Activated CD8-positive, alpha-beta memory T cell treated with anti-CD3 and anti-CD28 coated beads, Interleukin-2, amount 50 U/mL, for 1 hour (primary cell): ENCODE measurements around the gene MDN1.
"Not testable (repeated sequence)": the region's sequence is repeated elsewhere in the genome, so short reads cannot be mapped to it uniquely, and the experiment has no call there.

Experiments used
- DNase-seq: peaks from one replicate; pipeline ENCODE4 v3.0.0-alpha.2; 2020; ENCODE audit errors: extremely low read depth

The MDN1 gene

DNA sequence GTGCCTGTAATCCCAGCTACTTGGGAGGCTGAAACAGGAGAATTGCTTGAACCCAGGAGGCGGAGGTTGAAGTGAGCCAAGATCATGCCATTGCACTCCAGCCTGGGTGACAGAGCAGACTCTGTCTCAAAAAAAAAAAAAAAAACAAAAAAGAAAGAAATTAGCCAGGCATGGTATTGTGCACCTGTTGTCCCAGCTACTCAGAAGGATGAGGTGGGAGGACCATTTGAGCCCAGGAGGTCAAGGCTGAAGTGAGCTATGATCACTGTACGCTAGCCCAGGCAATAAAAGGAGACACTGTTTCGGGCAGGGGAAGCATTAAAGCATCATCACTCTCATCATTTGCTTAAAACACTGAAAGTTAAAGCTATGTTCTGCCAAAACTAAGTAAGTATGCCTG lies 6.2 kb downstream of the MDN1 start:
- DNase-seq, result not testable (repeated sequence)

DNA sequence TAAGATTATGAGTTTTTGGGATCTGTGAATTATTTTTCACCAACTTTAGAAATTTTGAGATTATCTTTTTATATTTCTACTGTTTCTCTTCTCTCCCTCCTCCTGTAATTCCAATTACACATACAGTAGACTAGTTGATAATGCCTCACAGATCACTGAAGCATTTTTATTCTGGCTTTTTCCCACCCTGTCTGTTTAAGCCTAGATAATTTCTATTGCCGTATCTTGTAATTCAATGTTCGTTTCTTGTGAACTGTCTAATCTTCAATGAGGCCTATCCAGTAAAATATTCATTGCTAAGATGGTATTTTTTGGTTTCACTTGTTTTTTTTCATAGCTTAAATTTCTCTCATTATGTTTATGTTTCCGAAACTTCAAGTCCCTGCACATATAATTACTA lies 12.0 kb downstream of the MDN1 start:
- no peak for DNase-seq

DNA sequence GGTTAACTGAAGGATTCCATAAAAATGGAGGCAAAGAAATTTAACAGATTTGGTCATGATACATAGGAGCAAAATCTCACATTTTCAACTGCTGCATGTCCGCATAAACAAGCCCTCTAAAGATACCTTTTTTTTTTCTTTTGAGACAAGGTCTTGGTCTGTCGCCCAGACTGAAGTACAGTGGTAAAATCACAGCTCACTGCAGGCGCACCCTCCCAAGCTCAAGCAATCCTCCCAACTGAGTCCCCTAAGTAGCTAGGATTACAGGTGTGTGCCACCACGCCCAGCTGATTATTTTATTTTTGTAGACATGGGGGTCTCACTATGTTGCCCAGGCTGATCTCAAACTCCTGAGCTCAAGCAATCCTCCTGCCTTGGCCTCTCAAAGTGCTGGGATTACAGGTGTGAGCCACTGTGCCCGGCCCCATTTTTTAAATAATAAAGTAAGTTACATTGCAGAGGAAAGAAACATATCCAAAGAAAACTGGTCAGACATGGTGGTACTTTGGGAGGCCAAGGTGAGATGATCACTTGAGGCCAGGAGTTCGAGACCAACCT lies 13.7 kb downstream of the MDN1 start:
- no peak for DNase-seq

DNA sequence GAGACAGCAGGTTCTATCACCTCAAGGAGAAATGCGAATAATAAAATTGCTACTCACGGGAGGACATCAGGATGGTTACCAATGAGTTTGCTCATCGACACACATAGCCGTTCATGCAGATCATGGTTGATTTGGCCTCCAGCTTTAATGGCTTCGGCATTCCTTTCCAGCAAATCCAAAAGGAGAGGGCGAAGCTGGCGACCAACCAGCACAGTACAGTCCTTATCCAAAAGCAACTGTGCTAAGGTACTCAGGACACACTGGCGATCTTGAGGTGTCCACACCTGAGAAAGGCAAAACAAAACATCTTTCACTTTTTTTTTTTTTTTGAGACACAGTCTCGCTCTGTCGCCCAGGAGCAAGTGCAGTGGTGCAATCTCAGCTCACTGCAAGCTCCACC lies 16.3 kb downstream of the MDN1 start:
- DNase-seq, result no peak

DNA sequence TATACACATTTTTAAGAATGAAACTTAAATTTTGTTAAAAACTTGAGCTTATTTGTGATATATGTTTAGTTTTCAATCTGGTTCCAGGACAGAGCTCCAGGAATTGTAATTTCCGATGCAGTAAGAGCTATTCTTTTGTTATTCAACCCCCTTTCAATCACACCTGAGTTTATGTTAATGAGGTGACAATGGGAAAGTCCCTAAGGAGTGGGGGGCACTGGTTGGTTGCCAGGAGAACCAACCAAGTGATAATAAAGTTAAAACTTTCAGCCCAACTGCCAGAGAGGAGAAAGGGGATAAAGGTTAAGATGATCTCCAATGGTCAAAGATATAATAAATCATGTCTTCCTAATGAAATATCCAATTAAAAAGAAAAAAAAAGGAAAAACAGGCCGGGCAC lies 19.8 kb downstream of the MDN1 start:
- DNase-seq, result no peak

DNA sequence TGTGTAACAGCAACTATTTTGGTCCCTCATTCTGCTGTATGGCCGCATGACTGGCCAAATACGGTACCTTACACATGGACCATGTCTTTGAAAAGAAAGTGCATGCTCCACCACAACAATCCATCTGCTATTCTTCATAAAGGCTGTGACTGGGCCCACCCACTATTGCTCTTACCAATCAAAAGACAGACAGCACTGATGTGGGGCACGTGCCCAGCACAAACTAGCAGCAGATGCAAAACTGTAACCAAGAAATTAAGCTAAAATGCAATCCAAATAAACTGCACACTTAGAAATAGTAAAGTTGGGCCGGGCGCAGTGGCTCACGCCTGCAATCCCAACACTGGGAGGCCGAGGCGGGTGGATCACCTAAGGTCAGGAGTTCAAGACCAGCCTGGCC lies 20.5 kb downstream of the MDN1 start:
- no peak for DNase-seq

DNA sequence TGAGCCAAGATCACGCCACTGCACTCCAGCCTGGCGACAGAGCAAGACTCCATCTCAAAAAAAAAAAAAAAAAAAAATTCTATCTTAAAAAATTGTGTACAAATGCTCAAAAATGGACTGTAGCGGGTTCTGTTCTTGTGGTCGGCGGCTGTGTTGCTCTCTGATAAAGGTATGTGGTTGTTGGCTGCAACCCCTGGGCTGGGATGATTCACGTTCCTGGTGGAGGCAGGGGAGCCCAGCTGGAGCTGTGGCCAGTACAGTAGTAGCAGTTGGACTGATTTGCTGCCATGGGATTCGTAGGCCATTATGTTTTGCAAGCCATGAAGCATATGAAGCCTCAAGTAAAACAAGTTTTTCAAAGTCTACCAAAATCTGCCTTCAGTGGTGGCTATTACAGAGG lies 22.3 kb downstream of the MDN1 start:
- no peak for DNase-seq

DNA sequence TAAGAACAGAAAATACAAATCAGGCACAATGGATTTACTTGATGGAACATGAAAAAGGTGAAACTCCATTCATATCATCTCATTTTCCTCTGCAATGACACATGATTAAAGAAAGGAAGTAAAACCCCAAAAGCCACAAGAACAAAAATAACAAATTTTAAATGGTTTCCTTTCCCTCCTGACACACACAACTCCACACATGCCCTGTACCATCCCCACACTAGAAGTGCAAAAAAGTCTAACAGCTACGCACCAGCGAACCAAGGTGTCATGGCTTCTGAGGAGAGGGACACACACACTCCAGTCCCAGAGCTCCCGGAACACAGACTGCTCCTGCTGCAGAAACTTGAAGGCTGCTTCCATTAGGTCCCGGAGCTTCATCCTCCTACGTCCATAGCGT lies 25.3 kb downstream of the MDN1 start:
- no peak for DNase-seq

DNA sequence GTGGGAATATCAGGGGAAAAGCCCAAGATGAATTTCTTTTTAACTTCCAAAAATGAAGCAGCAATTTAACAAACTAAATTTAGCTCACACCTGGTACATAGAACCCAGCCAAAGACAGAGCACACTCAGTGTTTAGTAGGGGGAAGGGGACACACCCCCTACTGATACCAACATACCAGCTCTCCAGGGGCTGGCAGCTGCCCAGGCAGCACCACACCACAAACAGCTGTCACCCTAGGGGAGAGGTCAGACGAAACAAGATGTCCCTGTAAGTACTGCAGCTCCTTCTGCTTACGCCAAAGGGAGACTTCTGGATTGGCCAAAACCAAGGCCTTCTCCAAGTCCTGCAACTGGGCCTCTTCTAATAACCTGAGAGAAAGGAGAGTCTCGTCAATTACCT lies 26.0 kb downstream of the MDN1 start:
- DNase-seq, result no peak

DNA sequence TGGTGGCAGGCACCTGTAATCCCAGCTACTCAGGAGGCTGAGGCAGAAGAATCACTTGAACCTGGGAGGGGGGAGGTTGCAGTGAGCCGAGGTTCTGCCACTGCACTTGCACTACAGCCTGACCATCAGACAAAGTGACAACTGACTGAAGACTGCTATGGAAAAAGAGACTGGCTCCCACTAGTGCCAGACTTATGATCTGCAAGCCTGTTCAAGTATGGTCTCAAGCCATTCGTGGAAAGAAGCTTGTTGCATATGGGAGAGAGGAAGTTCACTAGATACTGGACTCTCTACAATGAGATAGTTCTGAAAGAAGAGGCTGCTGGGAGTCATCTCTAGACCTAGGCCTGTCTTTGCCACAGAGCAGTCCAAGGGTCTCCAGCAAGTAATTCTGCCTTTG lies 26.7 kb downstream of the MDN1 start:
- no peak for DNase-seq

DNA sequence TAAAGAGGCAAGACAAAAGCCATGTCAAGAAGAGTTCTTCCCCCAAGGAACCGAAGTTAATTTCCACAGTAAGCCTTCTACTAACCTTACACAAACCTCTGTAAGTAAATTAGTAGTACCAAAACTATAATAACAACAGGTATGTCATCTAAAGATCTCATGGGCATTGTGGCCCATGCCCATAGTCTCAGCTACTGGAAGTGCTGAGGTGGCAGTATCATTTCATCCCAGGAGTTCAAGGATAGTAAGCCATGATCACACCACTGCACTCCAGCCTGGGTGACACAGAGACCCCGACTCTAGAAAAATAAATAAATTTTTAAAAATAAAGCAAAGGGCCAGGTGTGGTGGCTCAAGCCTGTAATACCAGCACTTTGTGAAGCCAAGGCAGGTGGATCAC lies 29.2 kb downstream of the MDN1 start:
- no peak for DNase-seq

DNA sequence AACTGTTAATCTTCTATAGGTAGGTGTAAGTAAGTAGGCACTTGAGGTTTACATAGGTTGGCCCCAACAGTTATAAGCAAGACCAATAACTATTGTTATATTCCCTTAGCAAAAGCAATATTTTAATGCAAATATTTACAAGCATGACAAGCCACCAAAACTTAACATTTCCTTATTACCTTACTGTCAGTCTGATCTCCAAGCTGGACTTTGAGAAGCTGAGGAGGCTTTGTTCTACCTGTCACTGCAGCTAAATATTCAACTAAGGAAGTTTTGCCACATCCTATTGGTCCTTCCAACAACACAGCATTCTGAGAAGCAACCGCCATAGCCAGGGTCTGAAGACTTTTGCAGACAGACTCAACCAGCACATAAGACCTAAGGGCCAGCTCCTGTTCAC lies 29.6 kb downstream of the MDN1 start:
- DNase-seq, result no peak

DNA sequence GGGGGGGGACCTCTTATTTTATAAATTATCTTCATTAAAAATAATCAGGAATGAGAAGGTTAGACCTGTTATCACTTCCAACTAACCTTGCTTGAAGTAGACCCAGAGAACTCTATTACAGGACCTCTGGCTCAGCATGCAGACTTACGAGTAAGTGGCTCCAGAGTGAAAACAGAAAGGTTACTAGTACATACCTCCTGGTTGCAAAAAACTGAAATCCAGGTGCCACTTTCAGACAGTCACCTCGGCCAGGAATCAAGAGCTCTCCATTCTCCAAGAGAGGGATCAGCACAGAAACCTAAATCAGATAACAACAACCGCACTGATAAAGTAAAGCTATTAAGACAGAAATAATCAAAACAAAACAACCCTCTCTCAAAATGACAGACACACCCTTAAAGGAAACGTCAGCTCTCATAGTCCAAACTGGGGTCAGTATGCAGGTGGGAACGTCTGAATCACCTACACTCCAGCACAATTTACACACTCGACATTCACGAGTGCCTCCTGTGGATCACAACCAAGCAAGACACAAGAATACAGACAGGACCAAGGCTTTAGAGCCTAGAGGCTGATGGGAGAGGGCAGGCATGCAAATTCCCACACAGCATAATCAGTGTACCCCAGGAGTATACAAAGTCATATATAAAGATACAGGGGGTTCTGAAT lies 31.8 kb downstream of the MDN1 start:
- no peak for DNase-seq

DNA sequence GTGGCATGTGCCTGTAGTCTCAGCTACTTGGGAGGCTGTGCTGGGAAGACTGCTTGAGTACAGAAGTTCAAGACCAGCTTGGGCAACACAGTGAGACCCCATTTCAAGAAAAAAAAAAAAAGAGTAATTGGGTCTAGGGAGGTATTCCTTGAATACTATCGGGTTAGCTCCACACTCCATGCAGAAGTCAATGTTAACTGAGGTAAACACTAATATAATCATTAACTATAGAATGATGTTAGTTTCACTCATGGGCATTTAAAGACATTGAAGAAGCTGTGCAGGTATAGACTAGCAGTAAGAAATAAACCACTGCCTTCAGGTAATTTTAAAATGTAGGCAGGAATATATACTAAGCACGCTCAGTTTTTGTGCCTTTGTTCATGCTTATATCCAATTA lies 32.6 kb downstream of the MDN1 start:
- DNase-seq, result no peak

DNA sequence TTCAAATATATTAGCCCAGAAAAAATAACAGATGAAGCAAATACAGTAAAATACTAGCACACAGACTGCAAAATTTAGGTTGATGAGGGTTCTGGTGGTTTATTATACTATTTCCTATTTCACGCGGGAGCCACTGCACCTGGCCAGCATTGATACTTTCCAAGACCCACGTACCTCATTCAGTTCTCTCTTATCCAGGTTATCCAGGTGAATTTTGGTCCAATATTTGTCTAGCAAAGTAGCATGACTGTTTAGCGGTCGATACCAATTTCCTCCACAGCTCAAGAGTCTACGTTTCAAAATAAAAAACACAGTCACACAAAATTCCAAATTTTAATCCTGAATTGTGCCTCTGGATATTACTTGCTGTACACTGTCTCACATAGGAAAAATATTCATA lies 34.8 kb downstream of the MDN1 start:
- no peak for DNase-seq

DNA sequence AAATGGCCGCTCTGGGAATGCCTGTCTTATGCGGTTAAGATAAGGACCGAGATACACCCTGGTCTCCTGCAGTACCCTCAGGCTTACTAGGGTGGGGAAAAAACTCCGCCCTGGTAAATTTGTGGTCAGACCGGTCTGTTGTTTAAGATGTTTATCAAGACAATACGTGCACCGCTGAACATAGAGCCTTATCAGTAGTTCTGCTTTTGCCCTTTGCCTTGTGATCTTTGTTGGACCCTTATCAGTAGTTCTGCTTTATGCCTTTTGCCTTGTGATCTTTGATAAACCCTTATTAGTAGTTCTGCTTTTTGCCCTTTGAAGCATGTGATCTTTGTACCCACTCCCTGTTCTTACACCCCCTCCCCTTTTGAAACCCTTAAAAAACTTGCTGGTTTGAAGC lies 36.3 kb downstream of the MDN1 start:
- DNase-seq, result not testable (repeated sequence)

DNA sequence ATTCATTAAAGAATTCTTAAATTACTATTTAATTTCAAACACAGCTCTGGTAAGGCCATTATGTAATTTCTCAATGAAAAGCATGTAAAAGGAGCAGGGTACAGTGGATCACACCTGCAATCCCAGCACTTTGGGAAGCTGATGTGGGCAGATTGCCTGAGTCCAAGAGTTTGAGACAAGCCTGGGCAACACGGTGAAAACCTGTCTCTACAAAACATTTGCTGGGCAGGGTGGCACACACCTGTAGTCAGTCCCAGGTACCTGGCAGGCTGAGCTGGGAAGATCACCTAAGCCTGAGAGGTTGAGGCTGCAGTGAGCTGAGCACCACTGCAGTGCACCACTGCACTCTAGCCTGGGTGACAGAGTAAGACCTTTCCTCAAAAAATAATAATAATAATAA lies 37.4 kb downstream of the MDN1 start:
- DNase-seq, result no peak

DNA sequence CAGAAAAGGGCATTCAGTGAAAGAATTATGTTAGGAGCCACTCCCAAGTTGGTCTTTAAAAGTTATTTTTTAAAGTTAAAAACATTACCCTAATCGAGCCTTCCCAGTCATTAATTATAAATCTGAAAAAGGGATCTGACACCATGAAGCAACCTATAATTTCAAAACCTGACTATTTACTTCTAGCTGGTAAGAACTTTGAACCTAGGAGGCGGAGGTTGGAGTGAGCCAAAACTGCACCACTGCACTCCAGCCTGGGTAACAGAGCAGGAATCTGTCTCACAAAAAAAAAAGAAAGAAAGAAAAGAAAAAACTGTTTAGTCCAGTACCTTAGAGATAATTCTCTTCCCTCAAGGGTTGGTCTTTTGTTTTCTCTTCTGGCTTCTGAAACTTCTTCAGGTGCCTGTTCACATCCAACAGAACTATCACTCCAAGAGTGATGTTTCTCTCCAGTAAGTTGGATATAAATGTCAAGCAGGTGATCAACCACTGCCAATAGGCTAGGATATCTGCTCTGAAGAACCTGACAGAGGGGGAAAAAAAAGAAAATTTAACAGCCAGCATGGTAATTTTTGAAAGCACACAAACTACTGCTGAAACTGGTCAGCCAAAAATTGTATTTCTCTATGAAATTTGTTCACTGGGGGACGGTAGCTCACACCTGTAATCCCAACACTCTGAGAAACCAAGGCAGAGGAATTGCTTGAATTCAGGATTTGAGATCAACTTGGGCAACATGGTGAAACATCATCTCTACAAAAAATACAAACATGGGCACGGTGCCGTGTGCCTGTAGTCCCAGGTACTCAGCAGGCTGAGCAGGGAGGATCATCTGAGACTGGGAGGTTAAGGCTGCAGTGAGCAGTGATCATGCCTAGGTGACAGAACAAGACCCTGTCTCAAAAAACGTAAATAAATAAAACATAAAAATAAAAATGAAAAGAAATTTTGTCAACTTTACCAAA lies 38.2 kb downstream of the MDN1 start:
- DNase-seq, result no peak

DNA sequence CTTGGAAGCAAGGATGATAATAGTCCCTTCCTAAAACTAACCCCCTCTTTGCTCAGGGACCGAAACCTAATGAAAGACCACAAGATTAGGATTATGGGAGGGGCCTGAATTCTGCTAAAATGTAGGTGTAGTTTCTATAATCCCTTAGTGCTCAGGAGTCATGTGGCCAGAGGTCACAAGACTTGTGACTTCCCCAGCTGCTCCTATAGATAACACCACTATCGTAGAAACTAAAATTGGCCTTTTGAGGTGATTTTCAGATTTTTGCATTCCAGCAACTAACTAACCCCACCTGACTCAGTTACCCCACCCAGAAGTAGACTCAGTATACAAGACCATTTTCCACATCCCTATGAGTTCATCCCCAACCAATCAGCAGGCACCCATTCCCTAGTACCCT lies 42.1 kb downstream of the MDN1 start:
- no peak for DNase-seq

DNA sequence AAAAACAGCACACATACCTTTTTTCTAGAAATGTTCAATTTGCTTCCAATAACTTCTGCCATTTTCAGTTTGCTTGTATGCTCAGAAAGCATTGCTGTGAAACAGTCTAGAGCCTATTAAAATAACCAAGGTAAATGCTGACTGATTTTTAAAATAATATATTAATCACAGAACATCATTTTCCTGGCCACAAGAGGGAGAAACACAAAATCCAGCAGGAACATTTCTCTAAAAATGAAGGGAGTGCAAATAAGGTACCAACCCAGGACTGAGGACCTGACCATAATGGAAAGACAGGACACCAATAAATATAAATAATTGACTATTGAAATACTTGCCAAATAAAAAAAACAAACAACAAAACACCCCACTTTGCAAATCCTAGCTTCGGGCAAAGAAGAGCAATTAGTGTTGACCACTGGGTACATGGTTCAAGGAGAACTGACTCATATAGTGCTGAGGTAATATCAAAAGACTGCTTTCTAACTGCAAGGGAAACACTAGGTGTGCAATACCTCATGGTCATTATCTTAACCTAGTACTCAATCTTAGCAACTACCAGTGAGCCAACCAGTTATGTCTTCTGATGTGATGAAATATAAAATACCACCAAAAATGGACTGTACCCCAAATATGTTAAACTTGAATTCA lies 42.9 kb downstream of the MDN1 start:
- DNase-seq, result no peak

DNA sequence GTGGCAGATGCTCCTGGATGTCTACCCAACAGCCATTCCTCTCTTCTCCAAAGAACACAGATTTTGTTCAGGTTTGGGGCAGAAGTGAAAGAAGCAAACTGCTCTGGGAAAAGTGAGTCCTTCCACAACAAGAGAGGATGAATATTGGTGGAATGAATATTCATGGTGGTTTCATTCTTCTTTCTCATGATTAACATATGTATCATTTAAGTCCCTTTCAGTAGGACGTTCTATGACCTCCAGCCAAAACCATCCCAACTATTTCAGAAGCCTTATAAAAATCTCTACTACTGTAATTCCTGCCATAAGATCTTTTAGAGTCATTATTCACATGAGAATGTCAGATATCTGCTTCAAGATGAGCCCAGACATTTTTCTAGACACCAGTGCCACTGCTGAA lies 44.4 kb downstream of the MDN1 start:
- DNase-seq, result no peak

DNA sequence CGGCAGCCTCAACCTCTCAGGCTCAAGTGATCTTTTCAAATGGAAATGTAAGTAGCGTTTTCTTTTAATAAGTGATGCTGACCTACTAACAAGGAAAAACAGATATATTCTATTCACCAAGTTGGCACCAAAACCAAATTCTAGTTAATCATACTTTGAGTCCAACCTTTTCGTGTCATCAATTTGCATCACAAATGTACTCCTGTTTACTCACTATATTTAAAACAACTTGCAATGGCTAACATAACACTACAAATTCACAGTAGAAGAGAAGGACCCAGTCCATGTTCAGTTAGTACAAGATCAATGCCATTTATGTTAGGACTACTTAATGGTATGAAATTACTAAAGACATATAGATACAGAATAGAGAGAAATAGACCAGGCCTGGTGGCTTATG lies 50.0 kb downstream of the MDN1 start:
- DNase-seq, result no peak

DNA sequence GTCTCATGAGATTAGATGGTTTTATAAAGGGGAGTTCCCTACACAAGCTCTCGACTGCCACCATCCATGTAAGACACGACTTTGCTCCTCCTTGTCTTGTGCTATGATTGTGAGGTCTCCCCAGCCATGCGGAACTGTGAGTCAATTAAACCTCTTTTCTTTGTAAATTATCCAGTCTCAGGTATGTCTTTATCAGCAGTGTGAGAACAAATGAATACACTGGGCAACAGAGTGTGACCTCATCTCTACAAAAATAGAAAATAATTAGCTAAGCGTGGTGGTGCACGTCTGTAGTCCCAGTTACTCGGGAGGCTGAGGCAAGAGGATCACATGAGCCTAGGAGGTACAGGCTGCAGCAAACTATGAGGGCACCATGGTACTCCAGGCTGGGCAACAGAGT lies 51.3 kb downstream of the MDN1 start:
- DNase-seq, result no peak
